ENCODE data around the gene TCP11.

Gene TCP11

DNA sequence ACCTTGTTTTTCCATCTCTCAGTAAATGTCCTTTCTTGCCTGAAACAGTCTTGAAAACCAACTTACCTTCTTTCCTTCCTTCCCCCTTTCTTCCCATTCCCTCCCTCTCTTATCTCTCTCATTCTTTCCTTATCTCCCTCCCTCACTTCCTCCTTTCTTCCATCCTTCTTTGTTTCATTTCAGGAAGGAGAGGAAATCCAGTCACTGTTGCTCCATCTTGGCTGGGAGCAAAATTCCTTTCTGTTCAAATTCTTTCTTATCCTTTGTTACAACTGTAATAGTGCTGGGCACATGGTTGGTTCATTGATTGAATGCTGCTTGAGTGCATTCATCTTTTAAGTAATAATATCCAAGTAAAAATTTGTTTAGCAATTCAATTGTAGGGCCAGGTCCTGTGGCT, 17.4 kb upstream of the TCP11 start:
- TF ChIP-seq, protein P1, sequence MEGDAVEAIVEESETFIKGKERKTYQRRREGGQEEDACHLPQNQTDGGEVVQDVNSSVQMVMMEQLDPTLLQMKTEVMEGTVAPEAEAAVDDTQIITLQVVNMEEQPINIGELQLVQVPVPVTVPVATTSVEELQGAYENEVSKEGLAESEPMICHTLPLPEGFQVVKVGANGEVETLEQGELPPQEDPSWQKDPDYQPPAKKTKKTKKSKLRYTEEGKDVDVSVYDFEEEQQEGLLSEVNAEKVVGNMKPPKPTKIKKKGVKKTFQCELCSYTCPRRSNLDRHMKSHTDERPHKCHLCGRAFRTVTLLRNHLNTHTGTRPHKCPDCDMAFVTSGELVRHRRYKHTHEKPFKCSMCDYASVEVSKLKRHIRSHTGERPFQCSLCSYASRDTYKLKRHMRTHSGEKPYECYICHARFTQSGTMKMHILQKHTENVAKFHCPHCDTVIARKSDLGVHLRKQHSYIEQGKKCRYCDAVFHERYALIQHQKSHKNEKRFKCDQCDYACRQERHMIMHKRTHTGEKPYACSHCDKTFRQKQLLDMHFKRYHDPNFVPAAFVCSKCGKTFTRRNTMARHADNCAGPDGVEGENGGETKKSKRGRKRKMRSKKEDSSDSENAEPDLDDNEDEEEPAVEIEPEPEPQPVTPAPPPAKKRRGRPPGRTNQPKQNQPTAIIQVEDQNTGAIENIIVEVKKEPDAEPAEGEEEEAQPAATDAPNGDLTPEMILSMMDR (IDR thresholded peaks at IDR 0.05; ENCODE audit: borderline replicate concordance, insufficient read depth, low read depth, low read length), result no peak
- no peak overlapping the region for H3K4me3 ChIP-seq (ENCODE audit: low read depth, low read length)

DNA sequence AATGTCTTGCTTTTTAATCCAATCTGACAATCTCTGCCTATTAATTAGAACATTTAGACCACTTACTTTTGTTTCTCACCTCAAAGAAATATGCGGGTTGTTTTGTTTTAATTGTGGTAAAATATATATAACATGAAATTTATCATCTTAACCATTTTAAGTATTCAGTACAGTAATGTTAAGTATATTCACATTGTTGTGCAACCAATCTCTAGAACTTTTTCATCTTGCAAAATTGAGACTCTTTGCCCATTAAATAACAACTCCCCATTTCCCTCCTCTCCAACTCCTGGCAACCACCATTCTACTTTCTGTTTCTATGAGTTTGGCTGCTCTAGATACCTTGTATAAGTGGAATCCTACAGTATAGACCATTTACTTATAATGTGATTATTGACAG, 13.8 kb upstream of the TCP11 start:
- TF ChIP-seq, protein P1 (IDR thresholded peaks at IDR 0.05; ENCODE audit: borderline replicate concordance, insufficient read depth, low read depth, low read length), result no peak
- no peak overlapping the region for H3K4me3 ChIP-seq (ENCODE audit: low read depth, low read length)

DNA sequence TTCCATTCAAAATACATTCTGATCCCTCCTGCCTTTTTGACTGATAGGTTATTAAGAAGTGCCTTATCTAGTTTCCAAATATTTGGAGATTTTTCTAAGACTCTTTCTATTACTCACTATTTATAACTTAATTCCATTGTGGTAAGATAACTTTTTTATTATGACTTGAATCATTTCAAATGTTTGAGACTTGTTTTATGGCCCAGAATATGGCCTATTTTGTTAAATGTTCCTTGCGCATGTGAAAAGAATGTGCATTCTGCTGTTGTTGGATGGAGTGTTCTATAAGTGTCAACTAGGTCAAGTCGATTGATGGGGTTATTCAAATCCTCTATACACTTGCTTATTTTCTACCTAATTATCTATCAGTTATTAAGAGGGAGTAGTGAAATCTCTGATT, 13.1 kb upstream of the TCP11 start:
- TF ChIP-seq, protein P1 (IDR thresholded peaks at IDR 0.05; ENCODE audit: borderline replicate concordance, insufficient read depth, low read depth, low read length), result no peak
- H3K4me3 ChIP-seq (ENCODE audit: low read depth, low read length), result no peak overlapping the region

DNA sequence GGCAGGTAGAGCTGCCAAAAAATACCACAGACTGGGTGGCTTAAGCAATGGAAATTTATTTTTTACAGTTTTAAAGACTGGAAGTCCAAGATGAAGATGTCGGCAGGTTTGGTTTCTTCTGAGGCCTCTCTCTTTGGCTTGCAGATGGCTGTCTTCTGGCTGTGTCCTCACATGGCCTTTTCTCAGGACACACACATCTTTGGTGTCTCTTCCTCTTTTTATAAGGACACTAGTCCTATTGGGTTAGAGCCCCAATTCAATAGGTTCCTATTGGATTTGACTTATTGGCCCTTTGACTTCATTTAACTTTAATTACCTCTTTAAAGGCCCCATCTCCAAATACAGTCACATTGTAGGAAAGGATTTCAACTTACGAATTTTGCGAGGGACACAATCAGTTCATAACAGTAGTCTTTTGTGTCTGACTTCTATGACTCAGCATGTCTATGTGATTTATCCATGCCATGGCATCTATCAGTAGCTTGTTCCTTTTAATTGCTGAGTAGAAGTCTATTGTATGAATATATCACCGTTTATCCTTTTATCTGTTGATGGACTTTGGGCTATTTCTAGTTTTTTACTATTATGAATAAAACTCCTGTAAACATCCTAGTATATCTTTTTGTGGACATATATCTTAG, 11.0 kb upstream of the TCP11 start:
- no peak overlapping the region for H3K4me3 ChIP-seq (ENCODE audit: low read depth, low read length)
- TF ChIP-seq, protein P1 (IDR thresholded peaks at IDR 0.05; ENCODE audit: borderline replicate concordance, insufficient read depth, low read depth, low read length), result no peak

DNA sequence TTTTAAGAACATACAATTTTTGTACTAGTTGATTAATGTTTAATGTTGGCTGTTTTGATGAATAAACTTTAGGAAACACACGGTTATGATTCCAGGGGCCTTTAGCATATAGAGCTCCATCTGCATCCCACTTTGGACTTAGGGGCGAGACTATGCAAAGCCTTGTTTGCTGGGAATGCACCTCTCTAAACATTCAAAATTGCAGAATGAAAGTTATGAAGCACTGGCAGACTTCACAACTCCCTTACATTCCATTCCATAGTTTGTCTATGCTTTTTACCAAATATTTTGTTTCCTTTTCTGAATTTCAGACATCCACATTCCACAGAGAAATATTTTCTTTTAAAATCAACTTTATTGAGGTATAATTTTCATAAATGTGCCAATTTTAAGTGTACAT, 10.3 kb upstream of the TCP11 start:
- H3K4me3 ChIP-seq (ENCODE audit: low read depth, low read length), result no peak overlapping the region
- TF ChIP-seq, protein P1 (IDR thresholded peaks at IDR 0.05; ENCODE audit: borderline replicate concordance, insufficient read depth, low read depth, low read length), result no peak

DNA sequence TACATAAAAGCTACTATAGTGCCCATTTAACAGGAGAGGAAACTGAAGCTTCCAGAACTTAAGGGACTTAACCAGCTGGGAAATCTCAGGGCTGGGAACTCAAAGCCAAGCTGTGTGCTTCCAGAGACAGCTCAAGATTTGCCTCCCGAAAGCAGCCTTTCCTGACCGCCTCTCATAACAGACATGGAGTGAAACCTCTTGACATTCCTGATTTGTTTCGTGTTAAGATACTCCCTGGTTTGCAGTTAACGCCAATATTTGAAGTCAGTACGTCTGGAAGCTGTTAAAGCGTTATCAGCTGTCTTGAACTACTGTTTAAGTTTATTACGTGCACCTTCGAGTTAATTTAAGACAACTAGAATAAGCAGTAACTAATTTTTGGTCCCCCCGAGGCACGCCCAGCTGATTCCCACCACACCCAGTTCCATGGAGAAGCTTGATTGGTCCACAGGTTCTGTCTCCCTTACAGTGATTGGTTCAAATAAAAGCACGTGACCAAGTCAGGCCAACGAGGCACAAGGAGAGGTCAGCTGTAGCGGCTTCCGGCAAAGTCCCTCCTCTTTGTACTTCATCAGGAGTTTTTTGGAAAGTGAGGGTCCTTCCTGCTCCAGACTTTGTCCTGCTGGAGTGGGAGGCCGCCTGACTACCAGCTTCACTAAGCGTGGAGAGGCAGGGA, 8.9 kb upstream of the TCP11 start:
- no peak overlapping the region for H3K4me3 ChIP-seq (ENCODE audit: low read depth, low read length)
- TF ChIP-seq, protein P1 (IDR thresholded peaks at IDR 0.05; ENCODE audit: borderline replicate concordance, insufficient read depth, low read depth, low read length), result no peak

DNA sequence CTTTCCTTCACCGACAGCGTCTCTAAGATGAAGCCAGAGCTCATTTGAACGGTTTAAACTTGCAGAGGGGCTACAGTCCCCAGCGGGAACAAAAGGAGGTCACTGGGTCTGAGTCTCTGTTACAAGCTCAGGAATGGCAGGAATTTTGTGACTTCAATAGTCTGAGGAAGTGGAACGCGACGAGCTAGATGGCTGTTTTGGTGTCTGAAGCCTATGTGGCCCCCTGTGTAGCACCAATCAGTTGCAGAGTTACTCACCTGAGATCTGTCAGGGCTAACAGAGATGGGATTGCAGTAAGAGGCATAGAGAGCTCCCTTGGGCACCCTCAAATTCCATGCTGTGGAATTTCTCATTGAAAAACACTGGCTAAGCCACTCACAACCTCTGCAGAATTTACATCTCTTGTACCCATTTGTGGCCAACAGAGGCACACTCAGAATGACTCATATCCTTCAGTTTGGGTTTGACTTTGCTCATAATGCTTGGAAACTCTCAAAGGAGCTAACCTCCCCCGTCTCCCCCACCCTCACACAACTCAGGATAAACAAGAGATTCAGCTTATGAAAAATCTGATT, 7.1 kb upstream of the TCP11 start:
- TF ChIP-seq, protein P1 (IDR thresholded peaks at IDR 0.05; ENCODE audit: borderline replicate concordance, insufficient read depth, low read depth, low read length), result no peak
- H3K4me3 ChIP-seq (ENCODE audit: low read depth, low read length), result no peak overlapping the region

Measured in GM12875 (cell line).